ENCODE data around the gene HACD3.

HACD3 gene

GRCh38 chr15:65561934-65562333 lies 31.7 kb downstream of the HACD3 start (continued):
- no peak for TF ChIP-seq ZNF70 (CRISPR knock-in tag; IDR thresholded peaks at IDR 0.05)
- no peak for TF ChIP-seq ARNTL (CRISPR knock-in tag; IDR thresholded peaks at IDR 0.05; ENCODE audit: borderline replicate concordance, low read depth)
- no peak for TF ChIP-seq ESRRG (CRISPR knock-in tag; IDR thresholded peaks at IDR 0.05)
- TF ChIP-seq TCF4 (CRISPR knock-in tag; IDR thresholded peaks at IDR 0.05; ENCODE audit: borderline replicate concordance) = no peak
- no peak for TF ChIP-seq OSR1 (CRISPR knock-in tag; IDR thresholded peaks at IDR 0.05)
- no peak for TF ChIP-seq CSRNP3 (CRISPR knock-in tag; IDR thresholded peaks at IDR 0.05)

- no peak for TF ChIP-seq GLIS3 (CRISPR knock-in tag; IDR thresholded peaks at IDR 0.05)
- no peak for TF ChIP-seq ZNF565 (CRISPR knock-in tag; conservative IDR thresholded peaks at IDR 0.05; ENCODE audit: low read depth)
- no peak for TF ChIP-seq ZFP30 (CRISPR knock-in tag; IDR thresholded peaks at IDR 0.05)
- no peak for ATAC-seq
Measured at GRCh38 chr15:65569728-65570127, 39.5 kb downstream of the HACD3 start.

- no peak for ATAC-seq
Measured at GRCh38 chr15:65571971-65572370, 41.7 kb downstream of the HACD3 start.

GRCh38 chr15:65576664-65577063 lies 46.4 kb downstream of the HACD3 start:
- peak; percentile 73 for ATAC-seq
- TF ChIP-seq SNAI2 (CRISPR knock-in tag; IDR thresholded peaks at IDR 0.05) (no peak), ISL1 (CRISPR knock-in tag; IDR thresholded peaks at IDR 0.05) (peak; percentile 80), ZFP30 (CRISPR knock-in tag; IDR thresholded peaks at IDR 0.05) (no peak)

More at GRCh38 chr15:65571971-65572370, 41.7 kb downstream of the HACD3 start:
- TF ChIP-seq ZNF565 (CRISPR knock-in tag; conservative IDR thresholded peaks at IDR 0.05; ENCODE audit: low read depth) = no peak
- no peak for TF ChIP-seq ZNF70 (CRISPR knock-in tag; IDR thresholded peaks at IDR 0.05)
- TF ChIP-seq ZFP30 (CRISPR knock-in tag; IDR thresholded peaks at IDR 0.05) = no peak
- TF ChIP-seq SNAI2 (CRISPR knock-in tag; IDR thresholded peaks at IDR 0.05) = no peak
- no peak for TF ChIP-seq ZC3H10 (CRISPR knock-in tag; IDR thresholded peaks at IDR 0.05)
- no peak for TF ChIP-seq PATZ1 (CRISPR knock-in tag; IDR thresholded peaks at IDR 0.05; ENCODE audit: borderline replicate concordance)
- no peak for TF ChIP-seq ZNF8 (CRISPR knock-in tag; IDR thresholded peaks at IDR 0.05)
- no peak for TF ChIP-seq ISL1 (CRISPR knock-in tag; IDR thresholded peaks at IDR 0.05)
- TF ChIP-seq CREB5 (CRISPR knock-in tag; IDR thresholded peaks at IDR 0.05; ENCODE audit: low read depth) = no peak
- no peak for TF ChIP-seq ZFP3 (CRISPR knock-in tag; IDR thresholded peaks at IDR 0.05)
- TF ChIP-seq CSRNP3 (CRISPR knock-in tag; IDR thresholded peaks at IDR 0.05) = no peak
- no peak for TF ChIP-seq BACH2 (CRISPR knock-in tag; IDR thresholded peaks at IDR 0.05; ENCODE audit: borderline replicate concordance)
- TF ChIP-seq RARB (CRISPR knock-in tag; IDR thresholded peaks at IDR 0.05) = no peak

GRCh38 chr15:65577129-65577996 lies 47.1 kb downstream of the HACD3 start:
- ATAC-seq = no peak
- no peak for TF ChIP-seq CREB5 (CRISPR knock-in tag; IDR thresholded peaks at IDR 0.05; ENCODE audit: low read depth)
- no peak for TF ChIP-seq GLIS3 (CRISPR knock-in tag; IDR thresholded peaks at IDR 0.05)
- no peak for TF ChIP-seq TOX (CRISPR knock-in tag; IDR thresholded peaks at IDR 0.05; ENCODE audit: borderline replicate concordance)
- TF ChIP-seq ARNTL (CRISPR knock-in tag; IDR thresholded peaks at IDR 0.05; ENCODE audit: borderline replicate concordance, low read depth) = no peak
- no peak for TF ChIP-seq POU6F1 (CRISPR knock-in tag; IDR thresholded peaks at IDR 0.05; ENCODE audit: borderline replicate concordance, low read depth)
- TF ChIP-seq ISL1 (CRISPR knock-in tag; IDR thresholded peaks at IDR 0.05) = no peak
- no peak for TF ChIP-seq RARB (CRISPR knock-in tag; IDR thresholded peaks at IDR 0.05)
- TF ChIP-seq ZNF565 (CRISPR knock-in tag; conservative IDR thresholded peaks at IDR 0.05; ENCODE audit: low read depth) = no peak
- no peak for TF ChIP-seq ZNF70 (CRISPR knock-in tag; IDR thresholded peaks at IDR 0.05)
- no peak for TF ChIP-seq ZNF8 (CRISPR knock-in tag; IDR thresholded peaks at IDR 0.05)
- TF ChIP-seq PATZ1 (CRISPR knock-in tag; IDR thresholded peaks at IDR 0.05; ENCODE audit: borderline replicate concordance) = no peak
- no peak for TF ChIP-seq CSDC2 (CRISPR knock-in tag; IDR thresholded peaks at IDR 0.05)
- TF ChIP-seq ZFP30 (CRISPR knock-in tag; IDR thresholded peaks at IDR 0.05) = no peak
- TF ChIP-seq ESRRG (CRISPR knock-in tag; IDR thresholded peaks at IDR 0.05) = no peak
